GM12864 (cell line): ENCODE results near the gene IBA57.
A peak's percentile ranks its signal among the peaks of the same experiment; 100 is the strongest.

Experiments
- DNase-seq: peaks from one replicate; pipeline ENCODE4 v3.0.0-alpha.2; 2011; ENCODE audit warnings: low read depth
- H3K4me3 ChIP-seq: 2 replicates; pipeline ENCODE4 v1.5.1; 2011; ENCODE audit warnings: mild to moderate bottlenecking, low read depth, low read length, control low read depth
- CTCF ChIP-seq: IDR thresholded peaks from 2 replicates; pipeline ENCODE4 v1.5.1; 2011; ENCODE audit warnings: low read depth, mild to moderate bottlenecking, moderate library complexity, low read length, control low read depth, inconsistent platforms; ENCODE audit errors: missing control alignments

The IBA57 gene

GRCh38 chr1:228212415-228212965, 46.9 kb downstream of the IBA57 start:
- DNase-seq: no peak
- H3K4me3 ChIP-seq: no peak overlapping the region
- no peak for TF ChIP-seq CTCF

- DNase-seq: peak; percentile 35
- peak overlapping the region; percentile 23 for H3K4me3 ChIP-seq
- peak; percentile 57 for TF ChIP-seq CTCF
Observed at GRCh38 chr1:228212966-228213844, 47.6 kb downstream of the IBA57 start.

- no peak for DNase-seq
- no peak overlapping the region for H3K4me3 ChIP-seq
- no peak for TF ChIP-seq CTCF
Observed at GRCh38 chr1:228213917-228214808, 48.6 kb downstream of the IBA57 start.

GRCh38 chr1:228214921-228215662, 49.5 kb downstream of the IBA57 start:
- no peak overlapping the region for H3K4me3 ChIP-seq
- TF ChIP-seq CTCF: no peak
- no peak for DNase-seq

- no peak overlapping the region for H3K4me3 ChIP-seq
- no peak for TF ChIP-seq CTCF
- DNase-seq: no peak
Observed at GRCh38 chr1:228215663-228216116, 50.1 kb downstream of the IBA57 start.
